Measurements from ENCODE around the gene IPPK.

GRCh38 chr9:92611621-92612285, 58.2 kb downstream of the IPPK start:
- TF ChIP-seq POLR2A (IDR thresholded peaks at IDR 0.05) (no peak), CTCF (IDR thresholded peaks at IDR 0.05) (no peak), POLR2AphosphoS5 (IDR thresholded peaks at IDR 0.05; ENCODE audit: insufficient read depth in 1 of 2, low read depth in 1 of 2) (no peak)
